HG03460 (cell line): ENCODE data around the gene PRPS1.
"Not testable (repeated sequence)": the region's sequence is repeated elsewhere in the genome, so short reads cannot be mapped to it uniquely, and the experiment has no call there.

ENCODE experiments used
- ATAC-seq: cut with Tn5 transposase; IDR thresholded peaks from one replicate; pipeline ENCODE4 v1.9.1; 2021; ENCODE audit not compliant: unreplicated experiment

PRPS1 gene

DNA sequence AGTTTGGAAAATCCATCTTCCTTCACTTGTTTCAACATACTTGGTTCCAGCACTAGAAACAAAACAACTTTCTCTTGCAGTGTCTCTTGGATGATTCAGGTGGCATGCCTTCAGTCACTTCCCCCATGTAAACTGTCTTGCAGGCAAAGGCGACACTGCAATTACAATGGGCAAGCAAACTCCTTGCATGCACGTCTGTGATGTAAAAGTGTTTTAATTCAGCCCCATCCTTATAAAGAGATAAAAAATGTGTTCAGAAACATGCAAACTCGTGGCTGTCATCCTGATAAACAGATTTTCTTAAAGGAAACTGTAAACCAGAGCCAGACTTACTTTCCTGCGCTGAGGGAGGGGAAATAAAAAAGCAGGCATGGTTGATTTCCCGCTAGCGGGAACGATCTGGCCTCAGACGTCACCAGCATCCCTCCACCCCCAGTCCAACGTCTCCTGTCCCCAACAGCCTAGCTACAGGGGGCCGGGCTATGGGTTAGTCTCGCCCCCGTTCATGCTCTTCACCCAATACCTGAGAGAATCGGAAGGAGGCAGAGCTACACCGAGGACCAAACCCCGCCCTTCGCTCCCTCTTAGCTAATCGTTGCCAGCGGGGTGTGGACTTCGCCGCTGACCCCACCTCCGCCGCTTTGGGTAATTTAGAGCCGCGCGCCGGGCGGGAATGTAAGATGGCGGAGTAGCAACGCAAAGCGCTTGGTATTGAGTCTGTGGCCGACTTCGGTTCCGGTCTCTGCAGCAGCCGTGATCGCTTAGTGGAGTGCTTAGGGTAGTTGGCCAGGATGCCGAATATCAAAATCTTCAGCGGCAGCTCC lies at the start of gene PRPS1:
Gene PRPS1 (plus strand): TSS at position 673 of the 824 bp plus-strand sequence. CDS start 119 bp downstream, at position 792.
- ATAC-seq, result peak; percentile 99

- no peak for ATAC-seq
Measured at GRCh38 chrX:107579956-107580355, 48.4 kb upstream of the PRPS1 start.

GRCh38 chrX:107581923-107582322 lies 46.4 kb upstream of the PRPS1 start:
- ATAC-seq, result no peak

DNA sequence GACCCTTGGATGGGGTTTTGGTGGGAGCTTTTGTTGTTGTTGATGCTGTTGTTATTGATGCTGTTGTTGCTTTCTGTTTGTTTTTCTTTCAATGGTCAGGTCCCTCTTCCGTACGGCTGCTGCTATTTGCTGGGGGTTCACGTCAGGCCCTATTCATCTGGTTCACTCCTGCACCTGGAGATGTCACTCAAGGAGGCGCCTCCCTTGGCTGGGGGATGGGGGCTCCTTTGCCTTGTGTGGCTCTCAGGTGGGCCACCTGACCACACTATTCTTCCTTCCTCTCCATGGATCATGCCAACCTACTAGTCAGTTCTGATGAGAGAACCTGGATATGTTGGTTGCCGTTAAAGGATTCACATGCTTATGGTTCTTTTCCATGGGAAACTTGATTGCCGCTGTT lies 39.1 kb upstream of the PRPS1 start:
- ATAC-seq, result no peak

DNA sequence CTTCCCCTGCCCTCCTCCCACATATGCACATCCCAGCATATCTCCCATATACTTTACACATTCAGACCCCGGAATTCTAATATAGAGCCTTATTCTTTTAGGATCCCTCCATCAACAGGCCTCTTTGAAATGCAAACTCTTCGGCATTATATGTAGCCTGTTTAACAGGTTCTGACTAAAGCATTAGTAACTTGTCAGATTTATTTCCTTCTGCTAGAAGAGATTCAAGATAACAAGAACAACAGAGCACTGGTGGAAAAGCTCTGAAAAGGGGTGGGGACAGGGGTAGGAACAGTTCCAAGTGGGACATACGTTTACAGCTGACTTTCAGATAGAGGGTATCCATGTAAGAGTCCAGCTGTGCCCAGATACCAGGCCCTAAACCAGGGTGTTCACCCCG lies 31.7 kb upstream of the PRPS1 start:
- ATAC-seq, result no peak

DNA sequence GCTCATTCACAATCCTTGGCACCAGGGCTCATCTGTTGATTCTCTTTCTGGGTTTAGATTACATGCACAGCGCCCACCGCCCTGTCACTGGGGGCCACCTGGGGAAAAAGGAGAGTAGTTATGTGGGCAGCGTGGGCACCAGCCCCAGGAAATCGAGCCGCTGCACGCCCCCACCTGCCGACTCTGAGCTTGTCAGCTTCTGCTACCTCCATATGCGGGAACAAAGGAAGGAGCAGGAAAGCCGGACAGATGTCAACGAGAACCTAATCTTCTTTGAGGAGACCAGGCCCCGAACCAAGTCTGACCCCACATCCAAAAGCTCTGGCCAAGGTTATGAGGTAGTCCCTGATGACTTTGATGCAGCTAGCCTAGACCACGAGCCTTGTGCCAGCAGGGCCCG lies 31.0 kb upstream of the PRPS1 start:
- no peak for ATAC-seq

- no peak for ATAC-seq
Measured at GRCh38 chrX:107597791-107598190, 30.5 kb upstream of the PRPS1 start.

DNA sequence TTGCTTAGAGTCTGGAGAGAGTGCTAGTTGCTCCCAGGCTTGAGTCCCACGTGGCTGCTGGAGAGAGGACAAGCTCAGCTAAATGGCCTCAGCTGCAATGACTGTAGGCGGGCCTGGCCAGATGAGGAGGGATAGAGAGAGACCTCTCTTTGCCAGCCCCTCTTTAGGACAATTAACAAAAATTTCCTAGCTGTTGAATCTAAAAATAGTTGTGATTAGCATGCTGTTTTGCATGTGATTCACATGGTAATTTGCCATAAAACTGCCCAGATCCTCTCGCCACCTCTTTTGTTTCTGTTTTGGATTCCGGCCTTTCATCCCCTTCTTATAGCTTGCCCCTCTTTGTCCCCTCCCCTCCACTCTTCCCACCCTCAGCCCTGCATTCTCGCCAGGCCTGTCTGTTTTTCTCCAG lies 28.9 kb upstream of the PRPS1 start:
- ATAC-seq, result no peak

GRCh38 chrX:107600366-107600765 lies 27.9 kb upstream of the PRPS1 start:
- ATAC-seq, result no peak

GRCh38 chrX:107601326-107601725 lies 27.0 kb upstream of the PRPS1 start:
- ATAC-seq, result no peak

DNA sequence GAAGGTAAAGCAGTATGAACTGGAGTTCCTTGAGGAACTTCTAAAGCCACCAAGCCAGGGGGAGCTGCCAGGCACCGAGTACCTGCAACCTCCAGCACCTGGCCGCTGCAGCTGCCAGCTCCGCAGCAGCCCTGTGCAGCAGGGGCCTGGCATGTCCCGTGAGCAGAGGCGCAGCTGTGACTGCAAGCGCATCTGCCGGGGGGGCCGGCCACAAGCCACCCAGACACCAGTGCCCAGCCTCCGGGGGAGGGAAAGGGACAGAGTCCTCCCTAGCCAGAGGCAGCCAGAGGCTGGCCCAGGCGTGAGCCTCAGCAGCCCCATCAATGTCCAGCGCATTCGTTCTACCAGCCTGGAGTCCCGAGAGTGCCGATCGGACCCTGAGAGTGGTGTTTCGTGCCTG lies 26.6 kb upstream of the PRPS1 start:
- ATAC-seq, result no peak

GRCh38 chrX:107602694-107603239 lies 25.5 kb upstream of the PRPS1 start:
- ATAC-seq, result no peak

DNA sequence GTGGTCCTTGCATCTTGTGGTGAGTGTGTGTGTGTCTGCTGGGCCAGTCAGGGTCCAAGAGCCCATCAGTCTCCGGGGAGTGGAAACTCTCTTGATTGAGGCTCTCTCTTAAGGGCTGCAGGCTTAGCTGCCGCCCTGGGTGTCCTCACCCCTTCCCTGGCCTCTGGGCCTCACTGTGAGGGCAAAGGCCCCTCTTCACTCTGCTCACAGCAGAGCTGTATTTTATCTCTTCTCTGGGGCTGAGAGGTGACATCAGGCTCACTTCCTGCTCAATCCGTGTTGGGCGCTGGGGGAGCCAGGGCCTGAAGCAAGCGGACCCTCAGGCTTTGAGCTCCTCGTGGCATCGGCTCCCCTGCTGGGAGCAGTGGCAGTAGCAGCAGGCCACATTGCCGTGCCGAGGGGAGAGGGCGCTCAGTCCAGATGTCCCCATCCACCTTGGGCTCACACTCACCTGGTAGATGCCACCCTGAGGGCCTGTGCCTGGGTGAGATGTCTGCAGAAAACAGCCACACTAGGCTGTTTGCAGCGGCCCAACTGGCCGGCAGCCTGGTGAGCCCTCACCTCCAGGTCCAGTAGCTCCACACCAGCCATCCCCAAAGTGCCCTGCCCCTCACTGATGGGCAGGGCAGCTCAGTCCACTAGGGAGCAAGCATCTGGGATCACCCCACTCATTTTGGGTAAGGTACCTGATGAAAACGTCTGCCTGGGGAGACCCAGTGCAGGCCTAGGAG lies 24.7 kb upstream of the PRPS1 start:
- ATAC-seq, result no peak

DNA sequence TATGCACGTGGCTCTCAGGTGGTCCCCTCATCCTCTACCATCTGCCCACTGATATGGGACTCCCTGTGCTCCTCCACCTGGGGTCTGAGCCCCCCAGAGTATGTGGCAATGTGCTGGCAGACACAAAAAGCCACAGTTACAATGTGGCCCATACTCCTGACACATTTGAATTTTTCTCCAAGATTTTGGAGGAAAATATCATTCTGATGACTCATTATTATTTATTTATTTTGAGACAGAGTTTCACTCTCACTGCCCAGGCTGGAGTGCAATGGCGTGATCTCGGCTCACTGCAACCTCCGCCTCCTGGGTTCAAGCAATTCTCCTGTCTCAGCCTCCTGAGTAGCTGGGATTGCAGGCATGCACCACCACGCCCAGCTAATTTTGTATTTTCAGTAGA lies 19.2 kb upstream of the PRPS1 start:
- not testable (repeated sequence) for ATAC-seq

DNA sequence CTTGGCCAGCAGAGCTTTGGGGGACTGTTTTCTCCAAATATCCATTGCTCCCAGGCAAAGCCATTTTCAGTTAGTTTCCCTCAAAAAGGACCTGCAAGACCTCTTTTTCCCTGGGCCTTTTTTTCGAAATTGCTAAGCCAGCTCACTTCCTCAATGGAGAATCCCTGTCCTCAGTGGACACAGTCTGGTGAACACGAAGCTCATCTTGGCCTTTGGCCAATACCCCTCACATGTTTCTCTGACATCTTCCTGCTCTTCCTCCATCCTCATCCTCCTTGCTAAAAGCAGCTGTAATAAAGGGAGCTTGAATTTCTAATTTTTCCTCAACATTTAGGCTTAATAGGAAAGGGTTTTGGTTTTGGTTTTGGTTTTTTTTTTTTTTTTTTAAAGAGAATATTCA lies 17.6 kb upstream of the PRPS1 start:
- ATAC-seq, result no peak

DNA sequence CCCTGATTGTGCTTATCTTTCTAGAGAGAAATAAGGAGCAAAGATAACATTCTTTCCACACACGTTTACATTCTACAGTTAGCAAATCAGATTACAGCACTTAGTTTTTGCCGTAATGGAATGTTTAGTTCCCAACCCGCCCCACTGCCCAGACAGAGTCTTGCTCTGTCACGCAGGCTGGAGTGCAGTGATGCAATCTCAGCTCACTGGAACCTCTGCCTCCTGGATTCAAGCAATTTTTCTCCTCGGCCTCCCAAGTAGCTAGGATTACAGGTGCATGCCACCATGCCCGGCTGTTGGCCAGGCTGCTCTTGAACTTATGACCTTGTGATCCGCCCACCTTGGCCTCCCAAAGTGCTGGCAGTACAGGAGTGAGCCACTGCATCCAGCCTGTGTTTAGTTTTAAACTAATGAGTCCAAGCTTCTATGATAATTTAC lies 8.4 kb upstream of the PRPS1 start:
- no peak for ATAC-seq

DNA sequence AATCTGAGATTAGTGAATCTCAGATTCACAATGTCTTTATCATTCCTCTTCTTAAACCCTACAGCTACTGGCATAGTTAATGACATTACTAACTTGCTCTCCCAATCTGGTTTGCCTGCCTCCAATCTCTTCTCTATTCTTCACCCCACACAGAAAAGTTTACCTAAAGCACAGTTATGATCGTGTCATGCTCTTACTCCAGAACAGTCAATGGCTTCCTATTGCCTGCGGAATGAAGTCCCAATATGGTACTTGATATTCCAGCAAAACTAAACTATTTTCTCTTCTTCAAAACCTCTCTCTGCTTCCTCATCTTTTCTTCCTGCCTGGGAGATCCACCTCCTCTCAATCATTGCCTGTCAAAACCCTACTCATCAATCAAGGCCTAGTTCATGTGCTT lies 3.4 kb upstream of the PRPS1 start:
- no peak for ATAC-seq

- no peak for ATAC-seq
Measured at GRCh38 chrX:107625739-107626138, 2.6 kb upstream of the PRPS1 start.

GRCh38 chrX:107626481-107626880 lies 1.8 kb upstream of the PRPS1 start:
- no peak for ATAC-seq

DNA sequence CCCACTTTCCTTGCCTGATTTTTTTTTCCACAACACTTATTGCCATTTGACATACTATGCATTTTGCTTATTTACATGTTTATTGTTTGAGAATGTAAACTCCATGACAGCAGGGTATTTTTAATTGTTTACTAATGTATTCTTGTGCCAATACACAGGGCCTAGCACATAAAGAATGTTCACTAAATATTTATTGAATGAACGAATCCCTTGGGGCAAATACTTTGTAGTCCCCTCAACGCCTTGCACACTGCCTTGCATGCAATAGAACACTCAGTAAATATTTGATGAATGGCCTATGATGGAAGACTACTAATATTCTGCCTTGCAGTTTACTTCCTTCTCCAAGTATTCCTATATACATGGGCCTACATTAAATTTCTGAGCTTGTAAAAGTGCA lies 1.4 kb upstream of the PRPS1 start:
- no peak for ATAC-seq

DNA sequence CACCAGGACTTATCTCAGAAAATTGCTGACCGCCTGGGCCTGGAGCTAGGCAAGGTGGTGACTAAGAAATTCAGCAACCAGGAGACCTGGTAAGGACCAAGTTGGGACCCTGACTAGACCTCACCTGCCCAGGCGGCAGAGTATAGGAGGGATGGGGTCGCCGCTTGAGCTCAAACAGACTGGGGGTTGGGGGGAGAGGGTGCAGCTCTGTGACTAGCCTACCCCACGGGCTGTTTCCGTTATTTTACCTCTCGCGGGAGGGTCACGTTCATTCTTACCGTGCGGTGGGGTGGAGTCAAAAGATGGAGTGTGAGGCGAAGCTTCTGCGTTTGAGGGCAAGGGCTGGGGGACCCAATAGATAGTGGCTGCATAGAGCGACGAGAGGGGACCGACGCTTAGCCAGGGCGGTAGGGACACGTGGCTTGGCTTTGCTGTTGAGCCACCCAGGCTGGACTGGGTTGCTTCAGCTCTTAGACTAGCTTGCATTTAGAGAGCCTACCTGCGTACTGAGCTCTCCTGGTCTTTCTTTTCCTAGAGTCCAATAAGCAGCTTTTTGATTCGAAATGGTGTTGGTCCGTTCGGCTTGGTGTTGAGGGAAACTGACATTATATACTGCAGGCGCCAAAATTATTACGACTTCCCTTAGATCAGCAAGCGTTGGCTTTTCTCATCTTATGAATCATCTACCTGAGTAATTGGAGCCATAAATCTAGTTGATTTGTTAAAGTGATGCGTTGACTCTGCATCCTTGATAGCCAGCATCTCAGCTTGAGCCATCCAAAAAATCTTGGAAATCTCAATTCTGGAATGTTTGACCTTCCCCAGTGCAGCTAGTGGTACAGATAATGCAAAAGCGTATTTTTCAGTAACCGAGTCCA lies 591 bp downstream of the PRPS1 start:
- peak; percentile 43 for ATAC-seq
